NAMALWA (cell line): Measurements from ENCODE around the gene LGALS4.
"Not testable (repeated sequence)": the region's sequence is repeated elsewhere in the genome, so short reads cannot be mapped to it uniquely, and the experiment has no call there.

ENCODE experiments used
- DNase-seq: peaks from one replicate; pipeline ENCODE4 v3.0.0-alpha.2; 2015; ENCODE audit warnings: low spot score

The LGALS4 gene

GRCh38 chr19:38770228-38770948 is 42.4 kb downstream of the LGALS4 start:
- DNase-seq = not testable (repeated sequence)

- DNase-seq = peak; percentile 80
Observed at GRCh38 chr19:38769635-38770211, 43.0 kb downstream of the LGALS4 start.

- no peak for DNase-seq
Observed at GRCh38 chr19:38766276-38767047, 46.3 kb downstream of the LGALS4 start.

- no peak for DNase-seq
Observed at GRCh38 chr19:38765214-38765613, 47.5 kb downstream of the LGALS4 start.

GRCh38 chr19:38763795-38764220 is 48.9 kb downstream of the LGALS4 start:
- DNase-seq = no peak

- not testable (repeated sequence) for DNase-seq
Observed at GRCh38 chr19:38761884-38762389, 50.8 kb downstream of the LGALS4 start.

- DNase-seq = not testable (repeated sequence)
Observed at GRCh38 chr19:38760805-38761517, 51.8 kb downstream of the LGALS4 start.

- DNase-seq = no peak
Observed at GRCh38 chr19:38759590-38760003, 53.1 kb downstream of the LGALS4 start.

- not testable (repeated sequence) for DNase-seq
Observed at GRCh38 chr19:38754196-38754595, 58.5 kb downstream of the LGALS4 start.

- not testable (repeated sequence) for DNase-seq
Observed at GRCh38 chr19:38753783-38754182, 59.0 kb downstream of the LGALS4 start.
